HG03520 (cell line): Measurements from ENCODE around the gene C15orf61.

Experiments used
- ATAC-seq: cut with Tn5 transposase; IDR thresholded peaks from one replicate; pipeline ENCODE4 v1.9.1; 2021; ENCODE audit warnings: mild to moderate bottlenecking, moderate library complexity; ENCODE audit not compliant: unreplicated experiment

The C15orf61 gene

DNA sequence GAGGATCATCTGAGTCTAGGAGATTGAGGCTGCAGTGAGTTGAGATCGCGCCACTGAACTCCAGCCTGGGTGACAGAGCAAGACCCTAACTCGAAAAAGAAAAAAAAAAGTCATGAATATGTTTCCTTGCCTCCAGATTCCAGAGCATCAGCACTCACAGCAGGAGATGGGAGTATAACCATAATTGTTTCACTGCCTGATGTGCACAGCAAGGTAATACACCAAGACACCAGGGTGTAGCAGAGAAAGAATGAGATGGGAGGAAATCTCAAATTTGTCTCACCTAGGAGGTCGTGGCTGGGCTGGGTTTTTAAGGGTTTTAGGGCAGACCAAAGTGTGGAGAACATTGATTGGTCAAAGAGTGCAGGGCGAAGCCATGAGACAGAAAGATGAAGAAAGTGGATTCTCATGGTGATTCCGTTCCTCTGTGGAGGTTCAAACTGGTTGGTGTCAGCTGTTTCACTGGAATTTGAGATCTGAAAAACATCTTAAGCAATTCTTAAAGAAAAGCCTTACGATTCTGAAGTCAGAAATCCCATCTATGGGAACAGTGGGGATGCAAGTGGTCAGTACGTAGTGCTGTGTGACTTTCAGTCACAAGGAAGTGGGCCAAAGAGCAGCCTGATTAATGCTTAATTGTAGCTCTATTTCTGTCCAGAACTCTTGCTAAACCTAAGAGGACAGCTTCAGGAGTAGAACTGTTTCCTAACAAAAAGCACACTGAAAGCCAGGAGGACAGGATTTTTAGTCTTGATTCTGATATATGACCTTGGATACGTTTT is 7.8 kb upstream of the C15orf61 start:
- no peak for ATAC-seq

DNA sequence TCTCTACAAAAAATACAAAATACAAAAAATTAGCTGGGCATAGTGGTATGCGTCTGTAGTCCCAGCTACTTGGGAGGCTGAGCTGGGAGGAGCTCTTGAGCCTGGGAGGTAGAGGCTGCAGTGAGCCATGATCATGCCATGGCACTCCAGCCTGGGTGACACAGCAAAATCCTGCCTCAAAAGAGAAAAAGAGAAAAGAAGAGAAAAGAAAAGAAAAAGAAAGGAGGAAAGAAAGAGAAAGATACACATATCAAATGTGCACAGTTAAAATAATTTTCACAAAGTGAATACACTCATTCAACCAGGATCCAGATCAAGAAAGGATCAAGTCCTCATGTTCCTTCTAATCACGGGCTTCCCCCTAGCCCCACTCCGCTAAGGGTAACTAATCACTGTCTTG is 5.8 kb upstream of the C15orf61 start:
- no peak for ATAC-seq

DNA sequence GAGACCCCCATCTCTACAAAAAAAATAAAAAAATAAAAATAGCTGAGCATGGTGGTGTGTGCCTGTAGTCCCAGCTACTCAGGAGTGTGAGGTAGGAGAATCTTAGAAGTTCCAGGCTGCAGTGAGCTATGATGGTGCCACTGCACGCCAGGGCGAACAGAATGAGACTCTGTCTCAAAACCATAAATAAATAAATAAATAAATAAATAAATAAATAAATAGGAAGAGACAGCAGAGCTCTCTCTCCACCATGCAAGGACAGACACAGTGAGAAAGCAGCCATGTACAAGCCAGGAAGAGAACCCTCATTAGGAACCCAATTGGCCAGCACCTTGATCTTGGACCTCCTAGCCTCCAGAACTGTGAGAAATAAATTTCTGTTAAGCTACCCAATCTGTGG is 5.4 kb upstream of the C15orf61 start:
- no peak for ATAC-seq

DNA sequence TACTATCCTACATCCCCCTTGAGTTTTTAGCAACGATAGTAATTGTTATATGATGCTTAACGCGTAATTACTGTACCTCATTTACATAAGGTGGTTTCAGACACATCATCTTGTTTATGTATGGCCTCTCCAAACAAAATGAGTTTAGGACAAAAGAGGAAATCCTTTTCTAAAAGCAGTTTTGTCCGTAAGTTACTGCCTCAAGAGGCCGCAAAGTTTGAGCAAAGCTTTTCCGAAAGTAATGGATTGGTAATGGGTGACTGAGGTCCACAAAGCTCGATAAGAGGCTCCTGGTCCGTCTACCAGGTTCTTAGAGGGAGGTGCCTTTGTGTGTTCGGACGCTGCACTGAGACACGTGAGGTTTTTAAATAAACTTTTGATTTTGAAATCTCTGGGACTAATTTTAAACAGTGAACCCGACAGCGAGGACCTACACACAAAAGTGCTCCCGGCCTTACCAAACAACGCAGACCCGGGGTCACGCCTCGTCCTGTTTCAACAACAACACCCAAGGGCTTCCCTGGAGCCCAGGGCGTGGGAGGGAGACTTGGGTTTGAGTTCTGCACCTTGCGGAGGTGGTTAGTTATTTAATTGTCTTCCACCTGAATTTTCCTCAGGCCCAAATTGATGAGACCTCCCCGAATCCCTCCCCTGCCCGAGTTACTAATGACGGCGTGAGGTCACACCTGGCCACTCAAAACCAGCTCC is 456 bp upstream of the C15orf61 start:
- ATAC-seq: no peak

DNA sequence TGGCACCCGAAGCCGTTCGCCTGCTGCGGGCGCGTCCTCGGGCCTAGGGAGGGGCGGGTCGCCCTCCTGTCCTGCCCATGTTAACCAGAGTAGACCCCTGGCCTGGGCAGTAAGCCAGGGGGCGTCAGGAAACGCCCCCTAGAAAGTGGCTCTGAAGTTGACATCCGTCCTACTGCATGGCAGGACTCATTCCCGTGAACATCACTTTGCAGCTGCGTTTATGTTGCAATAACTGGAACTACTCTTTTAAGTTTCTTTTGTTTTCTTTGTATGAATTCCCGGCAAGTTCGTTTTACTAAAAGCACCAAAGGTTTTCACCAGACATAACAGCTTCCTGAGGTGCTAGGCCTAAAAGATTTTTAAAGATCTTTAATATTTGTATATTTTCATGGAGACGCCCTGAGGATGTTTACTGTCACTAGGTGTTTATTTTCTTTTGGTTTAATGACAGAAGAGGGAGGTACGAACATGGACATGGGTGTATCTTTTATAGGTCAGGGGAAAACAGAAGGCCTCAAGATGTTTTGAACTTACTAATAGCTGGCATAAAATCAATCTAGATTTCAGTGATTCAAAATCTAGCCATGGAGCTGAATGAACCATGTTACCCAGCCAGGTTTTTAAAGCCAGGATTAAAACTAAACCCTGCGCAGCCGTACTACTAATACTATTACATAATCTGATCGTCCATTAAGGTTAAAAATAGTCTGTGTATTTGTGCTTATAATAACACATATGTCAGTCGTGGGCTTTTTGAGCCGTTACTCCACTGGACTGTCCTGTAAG is 1.0 kb downstream of the C15orf61 start:
- no peak for ATAC-seq

DNA sequence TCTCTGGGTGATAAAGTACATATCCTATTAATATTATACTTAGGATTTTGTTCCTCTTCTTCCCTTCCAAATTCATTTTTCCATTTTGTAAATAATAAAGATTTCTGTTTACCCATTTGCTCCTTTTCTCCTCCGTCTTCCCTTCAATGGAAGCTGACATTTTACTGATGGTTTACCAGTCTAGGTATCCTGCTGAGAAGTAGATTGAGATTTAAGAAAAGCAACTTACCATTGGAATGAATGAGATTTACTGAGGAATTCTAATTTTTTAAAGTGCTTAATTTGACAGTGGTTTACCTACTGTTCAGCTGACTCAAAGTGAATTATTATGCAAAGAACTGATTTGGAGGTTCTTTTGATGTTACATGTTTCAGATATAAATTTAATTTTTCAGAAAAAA is 2.4 kb downstream of the C15orf61 start:
- ATAC-seq: no peak

DNA sequence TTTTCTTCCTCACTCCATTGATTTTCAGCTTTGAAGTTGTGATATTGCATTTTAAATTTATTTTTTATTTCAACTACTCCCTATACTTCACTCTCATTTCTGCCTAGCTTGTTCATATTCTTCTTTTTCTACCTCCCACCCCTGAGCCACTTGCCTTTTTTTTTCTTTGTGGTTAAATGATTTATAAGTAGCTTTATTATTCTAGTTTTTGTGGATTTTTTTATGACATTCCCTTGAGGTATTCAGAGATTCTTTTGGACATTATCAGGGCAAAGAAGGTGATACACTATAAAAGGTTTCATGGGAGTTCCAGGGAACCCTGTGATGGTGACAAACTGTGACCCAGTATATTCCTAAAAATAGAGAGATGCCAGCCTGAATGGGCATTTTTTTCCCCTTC is 3.3 kb downstream of the C15orf61 start:
- ATAC-seq: no peak

DNA sequence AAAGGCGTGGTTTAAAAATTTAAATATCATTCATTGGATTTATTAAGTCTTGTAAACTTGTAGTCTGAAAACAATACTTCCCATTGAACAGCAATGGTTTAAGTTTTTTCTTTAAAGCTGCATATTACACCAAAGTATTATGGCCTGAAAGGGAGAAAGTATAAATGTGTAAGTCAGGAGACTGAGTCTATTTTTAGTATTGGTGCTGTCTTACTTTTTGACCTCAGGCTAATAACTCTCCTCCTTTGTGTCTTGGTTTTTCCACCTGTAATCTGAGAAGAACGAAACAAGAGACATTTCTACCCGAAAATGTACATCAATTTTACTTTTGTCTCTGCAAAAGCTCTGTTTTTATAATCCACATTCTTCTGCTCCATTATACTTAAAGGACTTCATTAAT is 7.6 kb downstream of the C15orf61 start:
- no peak for ATAC-seq

DNA sequence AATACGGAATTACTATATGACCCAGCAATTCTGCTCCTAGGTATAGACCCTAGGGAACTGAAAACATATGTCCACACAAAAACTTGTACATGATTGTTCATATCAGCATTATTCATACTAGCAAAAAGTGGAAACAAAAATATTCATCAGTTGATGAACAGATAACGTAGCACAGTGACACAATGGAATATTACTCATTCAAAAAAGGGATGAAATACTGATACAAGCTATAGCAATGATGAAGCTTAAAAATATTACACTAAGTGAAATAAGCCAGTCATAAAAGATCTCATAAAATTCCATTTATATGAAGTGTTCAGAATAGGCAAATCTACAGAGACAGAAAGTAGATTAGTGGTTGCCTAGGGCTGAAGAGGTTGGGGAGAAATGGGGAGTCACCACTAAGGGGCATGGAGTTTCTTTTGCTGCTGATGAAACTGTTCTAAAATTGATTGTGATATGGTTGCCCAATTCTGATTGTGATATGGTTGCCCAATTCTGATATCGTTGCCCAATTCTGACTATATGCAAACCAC is 10.5 kb downstream of the C15orf61 start:
- ATAC-seq: no peak

DNA sequence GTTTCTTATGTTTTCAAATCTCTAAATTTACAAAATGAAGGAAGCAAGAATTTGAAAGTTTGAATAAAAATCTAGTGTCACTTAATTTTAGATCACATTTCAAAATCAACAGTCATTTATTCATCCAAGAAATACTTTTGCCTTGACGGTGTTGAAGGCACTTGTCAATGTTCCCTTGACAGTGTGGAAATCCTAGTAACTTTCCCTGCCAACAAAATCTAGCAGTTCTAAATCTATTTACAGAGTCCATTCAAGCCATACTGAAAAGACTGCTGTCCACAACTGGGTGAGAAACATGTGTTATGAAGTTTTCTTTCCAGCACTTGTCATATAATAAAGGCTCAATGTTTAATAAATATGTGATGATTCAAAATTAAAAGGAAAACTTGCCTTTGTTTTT is 12.9 kb downstream of the C15orf61 start:
- no peak for ATAC-seq

DNA sequence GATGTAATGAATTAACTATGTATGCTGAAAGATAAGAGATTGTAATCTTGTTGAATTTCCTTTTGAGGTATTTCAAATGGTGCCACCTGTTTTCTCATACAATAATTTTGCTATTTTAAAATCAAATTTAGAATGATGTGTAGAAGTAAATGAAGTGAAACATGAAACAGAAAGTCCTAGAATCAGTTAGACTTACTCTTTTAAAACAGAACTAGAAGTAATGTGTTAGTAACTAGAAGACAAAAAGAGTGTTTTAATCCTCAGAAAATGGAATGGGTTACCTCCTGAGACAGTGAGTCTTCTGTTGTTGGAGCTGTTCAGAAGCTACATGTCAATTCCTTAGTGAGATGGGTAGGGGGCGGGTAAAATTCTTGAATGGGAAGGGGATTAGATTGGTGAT is 13.4 kb downstream of the C15orf61 start:
- ATAC-seq: no peak

DNA sequence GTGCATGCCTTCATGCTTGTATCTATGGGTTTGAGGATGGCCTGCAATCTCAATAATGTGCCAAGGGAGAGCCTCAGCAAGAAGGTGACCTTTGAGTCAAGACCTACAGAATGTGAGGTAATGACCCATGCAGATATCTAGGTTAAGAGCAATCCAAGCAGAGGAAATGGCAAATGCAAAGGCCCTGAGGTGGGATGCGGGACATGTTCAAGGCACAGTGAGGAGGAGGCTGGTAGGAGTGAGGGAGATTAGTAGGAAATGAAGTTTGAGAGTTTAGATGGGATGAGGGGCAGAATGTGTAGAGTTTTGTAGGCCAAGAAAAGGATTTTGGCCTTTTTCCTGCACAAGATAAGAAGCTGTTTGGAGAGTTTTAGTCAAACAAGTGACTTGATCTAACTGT is 16.8 kb downstream of the C15orf61 start:
- ATAC-seq: no peak

DNA sequence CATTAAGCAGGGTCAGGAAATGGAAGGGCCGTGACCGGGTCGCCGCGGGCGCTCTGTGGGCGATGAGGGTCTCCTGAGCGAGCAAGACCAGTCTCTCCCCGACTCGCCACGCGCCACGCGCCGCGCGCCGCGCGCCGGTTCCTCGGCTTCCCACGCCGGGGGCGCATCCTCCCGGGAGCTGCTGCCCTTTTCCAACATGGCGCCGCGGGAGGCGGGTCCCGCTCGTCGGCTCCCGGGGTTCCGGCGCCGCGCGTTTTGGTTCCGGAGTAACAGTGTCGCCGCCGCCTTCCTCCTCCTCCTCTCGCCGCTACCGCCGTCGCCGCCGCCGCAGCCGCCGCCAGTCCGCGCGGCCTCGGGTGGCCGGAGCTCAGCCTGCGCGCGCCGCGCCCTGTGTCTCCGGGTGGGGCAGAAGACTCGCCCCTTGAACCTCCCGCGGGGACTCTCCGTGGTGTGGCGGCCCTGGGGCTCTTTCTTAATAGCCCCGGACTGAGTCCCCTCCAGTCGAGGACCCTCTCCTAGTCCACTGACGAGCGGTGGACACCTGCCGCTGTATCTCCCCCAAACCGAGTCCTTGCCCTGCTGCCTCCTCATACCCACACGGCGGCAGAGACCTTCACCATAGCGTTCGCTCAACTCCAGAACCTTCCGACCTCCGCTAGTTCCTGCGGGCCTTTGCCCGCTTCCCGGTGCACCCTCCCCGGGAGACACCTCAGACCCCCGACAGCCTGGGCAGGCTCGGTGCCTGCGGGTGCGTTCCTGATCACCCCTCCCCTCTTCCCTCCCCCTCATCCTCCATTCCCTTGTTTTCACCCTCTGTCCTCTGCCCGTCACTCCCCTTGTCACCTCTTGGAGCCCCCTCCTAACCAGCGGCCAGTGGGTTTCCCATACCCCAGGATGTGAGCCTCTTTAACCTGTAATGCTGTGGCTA is 21.8 kb downstream of the C15orf61 start, which contains the start of gene MAP2K5:
Gene MAP2K5, plus strand, starts transcription at position 284 of the 928 bp plus-strand sequence. Its CDS starts 633 bp downstream, at position 917.
- peak; percentile 41 for ATAC-seq

DNA sequence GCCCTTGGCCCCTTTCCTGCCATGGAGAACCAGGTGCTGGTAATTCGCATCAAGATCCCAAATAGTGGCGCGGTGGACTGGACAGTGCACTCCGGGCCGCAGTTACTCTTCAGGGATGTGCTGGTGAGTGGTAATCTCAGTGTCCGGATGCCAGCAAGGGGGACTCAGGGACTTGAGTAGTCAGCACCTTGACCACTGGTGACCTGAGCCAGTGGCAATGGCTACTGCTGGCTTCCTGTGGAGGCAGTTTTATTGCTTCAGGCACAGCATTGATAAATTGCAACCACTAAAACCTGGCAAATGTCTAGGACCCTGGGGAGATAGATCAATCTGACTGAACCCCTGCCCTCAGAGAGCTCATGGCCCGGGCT is 22.4 kb downstream of the C15orf61 start:
- ATAC-seq: no peak

DNA sequence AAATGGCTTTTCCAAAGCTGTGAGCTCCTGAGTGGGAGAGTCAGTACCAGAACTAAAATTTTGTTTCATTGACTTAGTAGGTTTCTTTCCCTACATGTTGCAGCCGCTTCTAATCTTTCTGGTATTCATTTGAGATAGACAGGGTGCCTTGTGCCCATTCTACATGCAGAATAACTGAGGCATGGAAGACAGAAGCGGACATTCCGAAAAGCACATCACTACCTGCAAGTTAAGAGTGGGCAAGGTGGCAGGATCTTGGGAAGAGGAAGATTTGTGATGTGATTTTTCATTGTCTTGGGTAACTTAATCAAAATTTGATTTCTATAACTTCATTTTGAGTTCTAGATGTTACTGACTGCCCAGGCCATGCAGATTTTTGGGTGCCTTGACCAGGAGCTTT is 23.5 kb downstream of the C15orf61 start:
- ATAC-seq: no peak

DNA sequence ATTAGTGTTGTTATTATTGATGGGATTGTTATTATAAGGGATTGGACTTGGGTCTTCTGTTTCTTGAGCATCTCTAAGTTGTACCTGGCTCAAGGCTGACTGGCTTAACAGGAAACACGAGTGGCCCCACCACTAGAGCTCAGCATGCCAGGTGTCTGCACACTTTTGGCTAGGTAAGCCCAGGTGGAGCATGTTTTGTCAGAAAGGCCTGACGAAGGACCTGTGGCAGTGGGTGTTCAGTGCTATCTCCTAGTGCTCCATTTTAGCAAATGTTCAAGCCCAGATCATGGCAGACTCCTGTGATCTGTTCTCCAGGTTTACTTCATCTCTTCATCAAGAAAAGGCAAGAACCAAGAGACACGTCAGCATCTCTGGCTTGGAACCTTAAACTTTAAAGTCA is 24.9 kb downstream of the C15orf61 start:
- no peak for ATAC-seq

DNA sequence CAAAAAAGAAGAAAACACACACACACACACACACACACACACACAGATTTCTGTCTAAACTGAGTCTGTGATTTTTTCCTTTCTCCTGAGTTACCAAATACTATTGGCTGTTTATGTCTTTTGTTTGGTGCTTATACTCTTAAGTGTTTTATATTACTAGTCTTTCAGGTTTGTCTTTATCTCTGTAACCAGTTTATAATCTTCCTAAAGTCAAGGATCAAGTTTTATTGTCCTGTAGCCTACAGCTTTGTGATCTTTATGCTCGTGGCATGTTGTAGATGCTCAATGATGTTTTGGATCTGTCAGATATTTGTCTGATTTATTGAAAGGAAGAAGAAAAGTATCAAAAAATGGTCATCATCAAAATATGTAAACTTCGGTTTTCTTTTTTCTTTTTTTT is 26.1 kb downstream of the C15orf61 start:
- no peak for ATAC-seq

DNA sequence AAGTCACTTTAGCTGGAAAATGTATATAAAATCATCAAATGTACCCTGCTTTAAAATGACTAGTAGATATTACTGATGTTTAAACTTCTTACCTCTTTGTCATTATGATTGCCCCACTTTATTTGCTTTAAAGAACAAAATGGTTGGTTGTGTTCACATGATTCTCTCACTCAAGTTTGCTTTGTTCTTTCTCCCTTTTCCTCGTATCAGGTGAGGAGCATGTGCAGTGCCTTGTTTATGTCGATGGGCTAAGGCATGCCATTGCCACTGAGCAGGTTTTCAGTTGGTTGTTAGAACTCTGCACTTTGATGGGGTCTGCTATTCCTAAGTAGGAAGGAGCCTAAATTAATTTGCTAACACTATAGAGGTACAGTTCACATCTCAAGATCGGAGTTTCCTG is 26.9 kb downstream of the C15orf61 start:
- no peak for ATAC-seq

DNA sequence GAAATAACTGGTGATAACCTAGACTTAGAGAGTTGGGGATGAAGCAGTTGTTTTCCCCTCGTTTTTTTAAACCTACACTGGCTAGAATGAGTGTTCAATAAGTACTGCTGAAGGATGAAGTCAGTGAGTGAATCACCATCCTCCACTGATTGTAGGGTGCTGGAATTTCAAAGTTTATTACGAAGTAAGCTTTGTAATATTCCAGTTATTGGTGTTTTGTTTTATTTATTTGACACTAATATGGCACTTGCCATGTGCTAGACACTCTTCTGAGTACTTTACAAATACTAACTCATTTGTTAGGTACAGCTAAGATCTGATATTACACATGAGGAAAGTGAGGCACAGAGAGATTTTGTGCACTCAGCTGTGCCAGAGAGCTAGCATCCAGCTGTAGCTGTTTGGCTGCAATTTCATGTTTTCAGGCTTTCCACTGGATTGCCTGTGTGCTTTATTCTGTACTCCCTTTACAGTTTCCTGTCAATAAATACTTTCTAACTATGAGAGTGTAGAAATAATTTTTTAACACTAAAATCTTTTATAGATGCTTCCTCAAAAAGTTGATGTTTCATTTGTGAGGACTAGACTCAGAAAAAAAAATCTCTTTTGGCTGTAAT is 27.4 kb downstream of the C15orf61 start:
- no peak for ATAC-seq
